Activated CD4-positive, alpha-beta T cell treated with anti-CD3 and anti-CD28 coated beads for 48 hours (primary cell): ENCODE data around the gene CPSF3.
A peak's percentile ranks its signal among the peaks of the same experiment; 100 is the strongest.

Experiments used
- DNase-seq: peaks from one replicate; pipeline ENCODE4 v3.0.0-alpha.2; 2020

Gene CPSF3

DNA sequence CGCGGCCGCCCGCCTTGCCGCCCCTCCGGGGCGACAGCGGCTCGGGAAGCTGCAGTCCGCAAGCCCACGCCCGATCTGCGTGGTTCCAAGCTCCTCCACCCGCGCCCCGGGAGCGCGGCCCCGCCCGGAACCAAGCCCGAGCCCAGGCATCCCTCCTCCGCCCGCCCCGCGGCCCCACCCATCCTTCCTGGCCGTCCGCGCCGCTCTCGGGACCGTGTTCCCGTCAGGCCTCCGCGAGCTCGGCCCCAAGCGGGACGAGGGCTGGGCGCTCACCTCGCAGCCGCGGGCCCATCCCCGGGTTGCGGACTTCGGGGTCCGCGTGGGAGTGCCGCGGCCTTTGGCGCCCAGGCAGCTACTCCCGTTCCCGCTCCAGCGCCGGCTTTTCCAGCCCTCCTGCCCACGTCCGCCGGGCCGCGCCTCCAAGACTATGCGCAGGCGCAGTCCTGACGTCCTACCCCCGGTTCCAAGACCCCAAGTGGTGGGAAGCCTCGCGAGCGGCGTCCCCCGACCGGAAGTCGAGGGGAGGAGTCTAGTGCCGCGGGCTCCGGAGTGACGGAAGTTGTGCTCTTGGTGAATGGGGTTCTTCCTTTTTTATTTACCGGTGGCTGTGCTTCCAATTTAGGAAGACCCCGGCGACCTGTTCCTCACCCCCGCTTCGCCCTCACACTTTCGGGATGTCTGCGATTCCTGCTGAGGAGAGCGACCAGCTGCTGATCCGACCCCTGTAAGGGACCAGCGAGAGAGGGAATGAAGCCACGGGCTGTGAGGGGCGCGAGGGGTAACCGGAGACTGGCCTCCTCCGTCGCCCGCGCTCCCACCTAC lies at the start of gene CPSF3, which contains the start of gene ITGB1BP1:
Gene CPSF3, plus strand, starts transcription at position 555 of the 822 bp plus-strand sequence. Its CDS starts 120 bp downstream, at position 675.
Gene ITGB1BP1, minus strand, starts transcription at position 429 of the 822 bp plus-strand sequence. CDS start 4,831 bp downstream, outside the sequence.
- peak; percentile 98 for DNase-seq

GRCh38 chr2:9374071-9374730 lies 49.3 kb upstream of the CPSF3 start:
- DNase-seq: no peak

DNA sequence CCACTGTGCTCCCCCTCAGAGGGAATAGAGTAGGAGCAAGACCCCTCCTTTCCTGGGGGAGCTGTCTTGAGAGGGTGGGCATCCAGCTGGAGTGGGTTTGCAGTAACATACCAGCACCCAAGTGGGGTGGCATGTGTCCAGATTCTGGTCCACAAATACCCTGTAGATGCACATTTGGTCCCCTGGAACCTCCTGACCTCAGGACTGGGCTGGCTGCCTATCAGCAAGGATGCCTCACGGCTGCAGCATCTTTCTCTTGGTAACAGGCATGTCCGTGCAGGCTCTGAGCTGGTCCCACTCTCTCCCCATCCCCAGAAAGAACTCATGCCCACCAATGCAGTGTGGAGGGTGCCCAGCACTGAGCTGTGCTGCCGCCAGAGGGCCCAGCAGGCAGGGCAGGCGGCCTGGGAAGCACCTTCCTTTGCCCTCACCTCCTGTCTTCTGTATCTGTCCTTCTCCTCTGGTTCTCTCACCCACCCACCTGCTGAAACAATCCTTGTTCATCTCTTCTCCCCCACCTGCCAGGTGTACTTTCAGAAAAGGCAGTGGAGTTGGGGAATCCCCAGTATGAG lies 47.5 kb upstream of the CPSF3 start:
- DNase-seq: no peak

- DNase-seq: no peak
These were observed 45.9 kb upstream of the CPSF3 start for GRCh38 chr2:9377461-9378097.

DNA sequence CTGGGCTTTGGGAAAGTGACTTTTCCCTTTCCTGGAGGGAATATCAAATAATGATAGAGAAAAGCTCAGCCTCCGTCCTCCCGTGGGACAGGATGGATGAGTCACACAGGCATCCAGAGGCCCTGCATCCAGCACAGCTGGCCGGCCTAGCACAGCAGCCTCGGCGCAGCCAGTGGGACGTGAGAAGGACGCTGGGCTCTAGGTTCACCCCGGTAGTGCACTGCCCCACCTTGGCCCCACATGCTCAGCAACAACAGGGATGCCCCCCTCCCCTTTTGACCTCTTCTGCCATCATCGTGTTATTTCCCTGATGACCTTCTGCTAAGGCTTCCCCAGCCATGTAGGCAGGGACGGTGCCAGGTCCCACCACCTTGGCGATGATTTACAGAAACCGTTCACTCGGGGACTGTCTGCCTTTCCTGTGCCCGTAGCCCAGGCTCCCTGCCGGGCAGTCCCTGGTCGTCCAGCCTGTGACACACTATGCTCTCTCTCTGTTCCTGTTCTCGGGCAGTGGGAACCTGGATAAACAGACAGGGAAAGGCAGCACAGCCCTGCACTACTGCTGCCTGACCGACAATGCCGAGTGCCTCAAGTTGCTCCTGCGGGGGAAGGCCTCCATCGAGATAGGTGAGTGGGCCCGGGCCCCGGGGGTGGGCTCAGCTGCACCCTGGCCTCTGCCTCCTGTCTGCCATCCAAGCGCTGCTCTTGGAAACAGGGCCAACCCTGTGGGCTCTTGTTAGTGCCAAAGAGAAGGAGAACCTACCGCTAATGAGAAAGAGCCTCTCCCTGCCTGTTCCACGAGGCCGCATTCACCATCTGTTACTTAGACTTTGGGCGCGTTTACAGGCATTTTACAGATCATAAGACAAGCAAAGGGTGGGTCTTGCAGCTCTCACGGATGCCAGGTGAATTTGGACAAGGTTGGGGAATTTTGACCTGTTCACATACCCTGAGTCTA lies 44.7 kb upstream of the CPSF3 start:
- no peak for DNase-seq

- no peak for DNase-seq
These were observed 44.1 kb upstream of the CPSF3 start for GRCh38 chr2:9379391-9379755.

- no peak for DNase-seq
These were observed 42.5 kb upstream of the CPSF3 start for GRCh38 chr2:9380702-9381628.

DNA sequence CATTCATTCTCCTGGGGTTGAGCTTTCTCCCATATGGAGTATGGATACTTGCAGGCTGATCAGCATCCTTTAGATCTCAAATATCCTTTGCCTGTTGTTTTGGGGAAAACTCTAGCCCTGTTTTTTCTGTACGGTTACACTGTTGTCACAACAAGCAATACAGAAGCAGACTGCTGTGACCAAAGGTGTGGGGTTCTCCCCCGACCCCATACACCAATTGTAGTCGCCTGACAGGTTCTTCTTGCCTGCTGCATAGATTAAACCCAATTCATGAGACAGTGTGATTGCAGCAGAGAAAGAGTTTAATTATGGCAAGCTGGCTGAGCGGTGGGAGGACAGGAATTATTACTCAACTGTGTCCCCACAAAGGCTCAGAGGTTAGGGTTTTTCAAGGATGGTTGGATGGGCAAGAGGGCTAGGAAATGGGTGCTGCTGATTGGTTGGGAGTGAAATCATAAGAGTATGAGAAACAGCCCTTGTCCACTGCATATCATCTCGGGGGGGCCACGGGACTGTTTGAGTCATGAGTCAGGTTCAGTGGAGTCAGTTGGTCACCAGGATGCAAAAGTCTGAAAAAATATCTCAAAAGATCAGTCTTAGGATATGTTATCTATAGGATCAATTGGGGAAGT lies 40.7 kb upstream of the CPSF3 start:
- no peak for DNase-seq

- DNase-seq: no peak
These were observed 38.9 kb upstream of the CPSF3 start for GRCh38 chr2:9384521-9384920.

DNA sequence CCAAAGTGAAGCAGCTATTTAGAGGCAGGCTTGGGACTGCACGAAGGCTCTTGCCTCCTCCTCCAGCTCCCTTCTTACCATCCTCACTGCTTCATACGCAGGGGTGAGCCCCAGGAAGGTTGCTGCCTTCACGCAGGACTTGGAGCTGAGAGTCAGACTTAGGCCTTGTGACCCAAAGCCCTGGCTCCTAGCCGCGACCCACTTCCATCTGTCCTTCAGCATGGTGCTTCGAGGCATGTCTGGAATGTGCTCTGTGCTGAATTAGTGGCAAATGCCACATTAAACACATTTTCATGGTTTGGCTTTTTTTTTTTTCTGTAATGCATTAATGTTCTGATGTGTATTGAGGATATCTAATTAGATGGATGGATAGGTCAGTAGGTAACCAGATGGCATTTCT lies 37.6 kb upstream of the CPSF3 start:
- no peak for DNase-seq

DNA sequence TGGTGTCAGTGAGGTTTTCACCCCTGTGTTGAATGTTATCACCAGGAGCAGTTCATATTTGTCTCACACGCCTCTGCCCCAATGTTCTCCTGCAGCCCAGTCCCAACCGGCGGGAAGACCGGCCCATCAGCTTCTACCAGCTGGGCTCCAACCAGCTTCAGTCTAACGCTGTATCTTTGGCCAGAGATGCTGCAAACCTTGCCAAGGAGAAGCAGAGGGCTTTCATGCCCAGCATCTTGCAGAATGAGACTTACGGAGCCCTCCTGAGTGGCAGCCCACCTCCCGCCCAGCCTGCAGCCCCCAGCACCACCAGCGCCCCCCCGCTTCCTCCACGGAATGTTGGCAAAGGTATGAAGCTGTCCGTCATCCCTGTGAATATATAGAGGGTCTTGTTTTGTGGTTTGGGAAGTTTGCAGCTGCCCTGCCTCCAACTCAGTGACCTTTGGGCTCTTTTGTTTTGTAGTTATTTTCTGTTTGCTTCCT lies 35.2 kb upstream of the CPSF3 start:
- DNase-seq: no peak

DNA sequence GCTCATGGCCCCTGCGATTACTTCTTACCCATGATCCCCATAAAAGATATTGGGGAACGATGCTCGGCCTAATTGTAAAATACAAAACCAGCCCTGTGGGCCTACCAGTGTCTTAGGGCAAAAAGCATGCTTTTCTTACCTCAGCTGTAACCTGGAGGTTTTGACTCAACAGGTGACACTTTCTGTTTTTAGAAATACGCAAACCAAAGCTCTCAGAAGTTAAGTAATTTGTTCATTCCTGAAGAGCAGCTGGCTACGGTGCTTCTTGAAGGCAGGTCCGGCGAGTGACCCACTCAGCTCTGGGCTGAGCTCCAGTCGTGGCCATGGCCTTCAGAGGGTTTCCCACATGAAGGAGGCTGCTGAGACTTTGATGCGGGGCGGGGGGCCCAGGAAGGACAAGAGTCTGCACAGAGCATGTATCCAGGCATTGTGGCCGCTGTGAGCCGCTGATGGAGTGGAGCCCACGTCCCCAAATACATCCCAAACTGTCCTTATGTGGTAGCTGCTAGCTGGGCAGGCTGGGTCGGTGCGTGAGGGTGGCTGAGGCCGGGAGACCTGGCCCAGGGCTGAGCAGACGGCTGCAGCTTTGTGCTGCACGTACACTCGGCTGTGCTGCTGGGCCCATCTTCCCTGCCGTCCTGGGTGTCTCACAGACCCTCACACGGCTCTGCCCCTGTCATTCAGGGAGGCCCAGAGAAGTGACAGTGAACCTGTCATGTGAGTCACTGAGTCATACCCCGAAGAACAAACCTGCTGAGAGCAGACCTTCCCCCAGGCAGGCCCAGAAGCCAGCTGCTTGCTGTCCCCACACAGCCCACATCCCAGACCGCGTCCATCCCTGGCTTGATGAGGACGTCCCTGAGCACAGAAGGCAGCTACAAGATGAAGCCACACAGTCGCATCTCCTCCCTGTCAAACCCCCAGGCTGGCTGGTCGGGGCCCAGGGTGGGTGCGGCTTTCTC lies 34.2 kb upstream of the CPSF3 start:
- no peak for DNase-seq

GRCh38 chr2:9390151-9390850 lies 33.2 kb upstream of the CPSF3 start:
- DNase-seq: no peak

DNA sequence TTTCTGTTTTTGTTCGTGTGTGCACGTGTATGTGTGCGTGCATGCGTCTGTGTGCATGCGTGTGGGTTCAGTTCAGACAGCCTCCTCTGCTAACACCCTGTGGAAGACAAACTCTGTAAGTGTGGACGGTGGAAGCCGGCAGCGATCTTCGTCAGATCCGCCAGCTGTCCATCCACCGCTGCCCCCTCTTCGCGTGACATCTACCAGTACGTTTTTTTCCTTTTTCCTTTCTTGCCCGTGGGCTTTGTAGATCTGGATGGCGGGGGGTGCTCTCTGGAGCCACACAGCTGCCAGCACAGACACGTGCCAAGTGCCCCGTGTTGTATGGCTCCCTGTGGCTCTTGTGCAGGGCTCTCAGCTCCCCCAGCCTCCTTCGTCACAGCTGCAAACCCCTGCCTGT lies 32.5 kb upstream of the CPSF3 start:
- no peak for DNase-seq

DNA sequence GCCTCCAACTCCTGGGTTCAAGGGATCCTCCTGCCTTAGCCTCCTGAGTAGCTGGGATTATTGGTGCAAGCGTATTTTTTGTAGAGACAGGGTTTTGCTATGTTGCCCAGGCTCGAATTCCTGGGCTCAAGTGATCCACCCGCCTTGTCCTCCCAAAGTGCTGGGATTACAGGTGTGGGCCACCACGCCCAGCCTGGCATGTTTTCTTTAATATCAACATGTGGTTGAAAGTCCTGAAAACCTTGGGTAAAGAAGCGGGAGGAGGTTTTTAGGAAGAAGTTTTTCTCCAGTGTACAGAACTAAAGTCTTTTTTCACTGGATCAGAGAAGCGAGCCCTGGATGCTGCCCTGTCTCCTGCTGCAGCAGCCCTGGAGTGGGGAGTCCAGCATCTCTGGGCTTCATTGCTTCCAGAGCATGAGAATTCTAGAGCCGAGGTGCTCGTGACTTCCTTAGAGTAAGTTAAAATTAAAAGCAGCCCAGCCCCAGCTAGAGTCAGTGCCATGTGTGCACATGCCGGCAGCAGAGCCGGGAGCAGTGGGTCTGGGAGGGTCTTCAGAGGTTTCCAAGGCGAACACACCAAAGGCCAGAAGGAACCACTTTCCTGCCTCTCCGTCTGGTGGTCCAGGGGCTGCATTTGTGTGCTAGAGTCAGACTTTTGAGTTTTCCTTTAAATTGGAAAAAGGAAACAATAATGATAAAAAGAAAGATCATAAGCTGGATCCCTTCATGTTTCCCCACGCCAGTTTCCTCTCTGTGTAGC lies 31.3 kb upstream of the CPSF3 start:
- no peak for DNase-seq

- no peak for DNase-seq
These were observed 30.3 kb upstream of the CPSF3 start for GRCh38 chr2:9392898-9393765.

DNA sequence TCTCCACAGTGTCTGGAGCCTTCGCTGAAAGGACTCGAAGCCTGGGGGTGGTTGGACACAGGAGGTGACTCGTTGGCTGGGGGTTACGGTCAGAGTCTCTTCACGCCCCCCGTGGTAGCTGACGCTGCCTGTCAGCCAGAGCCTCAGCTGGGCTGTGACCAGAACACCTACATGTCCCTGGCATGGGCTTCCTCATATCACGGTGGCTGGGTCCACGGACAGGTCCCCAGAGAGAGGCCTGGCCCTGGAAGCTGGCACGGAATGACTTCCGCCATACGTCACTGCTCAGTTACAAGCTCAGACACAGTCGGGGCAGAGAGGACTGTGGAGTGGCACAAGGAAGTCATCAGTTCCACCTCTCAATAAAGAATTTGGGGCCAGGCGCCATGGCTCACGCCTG lies 28.6 kb upstream of the CPSF3 start:
- no peak for DNase-seq
